GM12892 (cell line): Measurements from ENCODE around the gene ALKBH7.

Source experiments
- POLR2A ChIP-seq: IDR thresholded peaks from 2 replicates; pipeline ENCODE4 v1.6.1; 2011; ENCODE audit warnings: low read depth, low read length, control low read depth
- TAF1 ChIP-seq: IDR thresholded peaks from 2 replicates; pipeline ENCODE4 v1.6.1; 2011; ENCODE audit warnings: low read depth, mild to moderate bottlenecking, control low read depth, low read length, borderline replicate concordance

GRCh38 chr19:6409346-6409745 is 36.8 kb downstream of the ALKBH7 start:
- no peak for TF ChIP-seq POLR2A
- no peak for TF ChIP-seq TAF1
